Bronchial epithelial cell (primary cell): ENCODE data around the gene ATP9A. TPM values are rescaled to one million over a fixed set of nuclear protein-coding genes. Genes with fewer than 3 reads are reported as not detected.

Source experiments
- DNase-seq: peaks from one replicate; pipeline ENCODE4 v3.0.0-alpha.2; 2010; ENCODE audit warnings: low read depth
- FAIRE-seq: peaks from 2 replicates; lab custom pipeline; 2011; peaks lifted over from hg19 to GRCh38; lab: Jason Lieb, UNC
- H3K27me3 ChIP-seq: 2 replicates; pipeline ENCODE4 v1.5.1; 2011; ENCODE audit warnings: low read length; ENCODE audit not compliant: control insufficient read depth, insufficient read depth
- H3K36me3 ChIP-seq: 2 replicates; pipeline ENCODE4 v1.5.1; 2011; ENCODE audit warnings: low read length; ENCODE audit not compliant: control insufficient read depth, insufficient read depth
- H3K4me3 ChIP-seq: 2 replicates; pipeline ENCODE4 v1.5.1; 2011; ENCODE audit warnings: mild to moderate bottlenecking, low read depth, low read length, control low read depth
- CTCF ChIP-seq: IDR thresholded peaks from 2 replicates; pipeline ENCODE4 v1.5.1; 2011; ENCODE audit warnings: mild to moderate bottlenecking, moderate library complexity, low read length, control low read depth, inconsistent platforms; ENCODE audit not compliant: insufficient read depth, severe bottlenecking
- total RNA-seq: library from RNA; depleted of rRNA; stranded (reverse); fragments of >200 nt; gene quantifications from 2 replicates; pipeline ENCODE4 v1.2.1, GENCODE V29; 2014

The ATP9A gene
- total RNA-seq, 1 donor from 2014 or later = 26.3 TPM

GRCh38 chr20:51700809-51701285, 67.3 kb downstream of the ATP9A start:
- FAIRE-seq (no peak), DNase-seq (peak; percentile 38)
- no peaks in the 10 kb centered on the region for H3K27me3 ChIP-seq
- no peaks in the 10 kb centered on the region for H3K36me3 ChIP-seq
- H3K4me3 ChIP-seq = no peak overlapping the region
- TF ChIP-seq CTCF = peak; percentile 67

- FAIRE-seq (no peak), DNase-seq (no peak)
- TF ChIP-seq CTCF = no peak
- Histone ChIP-seq H3K36me3 (peaks cover 2% of the 10 kb centered on the region), H3K4me3 (no peak overlapping the region), H3K27me3 (no peaks in the 10 kb centered on the region)
Measured at GRCh38 chr20:51698252-51698651, 69.9 kb downstream of the ATP9A start.

GRCh38 chr20:51697096-51697826, 70.9 kb downstream of the ATP9A start:
- Histone ChIP-seq H3K36me3 (peaks cover 2% of the 10 kb centered on the region), H3K4me3 (no peak overlapping the region), H3K27me3 (no peaks in the 10 kb centered on the region)
- FAIRE-seq (no peak), DNase-seq (peak; percentile 18)
- no peak for TF ChIP-seq CTCF

GRCh38 chr20:51696304-51697071, 71.7 kb downstream of the ATP9A start:
- FAIRE-seq = no peak
- Histone ChIP-seq H3K27me3 (no peaks in the 10 kb centered on the region), H3K4me3 (no peak overlapping the region), H3K36me3 (peaks cover 2% of the 10 kb centered on the region)
- DNase-seq = peak; percentile 37
- no peak for TF ChIP-seq CTCF

GRCh38 chr20:51695574-51696303, 72.5 kb downstream of the ATP9A start:
- H3K4me3 ChIP-seq = no peak overlapping the region
- FAIRE-seq (no peak), DNase-seq (peak; percentile 79)
- peaks cover 2% of the 10 kb centered on the region for H3K36me3 ChIP-seq
- no peak for TF ChIP-seq CTCF
- H3K27me3 ChIP-seq = no peaks in the 10 kb centered on the region
